ENCODE data around the gene FAM3A.

FAM3A gene

DNA sequence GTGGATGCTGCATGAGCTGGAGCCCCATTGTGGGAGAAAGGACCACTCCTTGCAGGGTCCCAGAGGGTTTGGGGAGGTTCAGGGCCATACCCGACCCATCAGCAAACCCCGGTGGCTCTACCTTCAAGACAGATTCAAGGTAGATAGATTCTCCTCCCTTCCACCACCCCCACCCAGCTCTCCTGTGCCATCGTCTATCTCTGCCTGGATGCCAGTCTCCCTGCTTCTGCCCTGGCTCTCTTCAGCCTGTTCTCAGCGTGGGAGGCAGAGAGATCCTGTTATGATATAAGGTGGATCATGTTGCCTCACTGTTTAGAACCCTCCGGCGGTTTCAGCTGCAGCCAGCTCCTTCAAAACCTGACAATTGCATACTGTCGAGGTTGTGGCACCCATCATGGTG lies 42.3 kb downstream of the FAM3A start:
- Histone ChIP-seq H3K4me3 (ENCODE audit: low read depth, low read length) (no peak overlapping the region), H3K36me3 (ENCODE audit: control insufficient read depth in 2 of 2, insufficient read depth in 1 of 2, low read length in 2 of 2) (peaks cover 0 to 50% of the 10 kb centered on the region in 2 experiments; a peak in 2 of 3 replicates), H3K27ac (ENCODE audit: extremely low read depth, low read depth, low read length) (no peak overlapping the region), H3K4me1 (ENCODE audit: control insufficient read depth, insufficient read depth, low read length) (no peaks in the 10 kb centered on the region; the same call in 1 of the 2 replicates), H3K9me3 (ENCODE audit: control insufficient read depth, insufficient read depth, low read depth, low read length) (no peaks in the 10 kb centered on the region)
- TF ChIP-seq ZNF274 (IDR thresholded peaks at IDR 0.05; ENCODE audit: low read length) (no peak), ZNF274 (tag by site-specific recombination; IDR thresholded peaks at IDR 0.05; ENCODE audit: borderline replicate concordance) (no peak), ZNF169 (tag by site-specific recombination; IDR thresholded peaks at IDR 0.05) (no peak), ZFHX2 (tag by site-specific recombination; conservative IDR thresholded peaks at IDR 0.05) (0 out of 2 replicates have a peak, but pooled peaks have one; percentile 7), ZNF311 (tag by site-specific recombination; IDR thresholded peaks at IDR 0.05; ENCODE audit: borderline replicate concordance) (no peak), ZNF202 (tag by site-specific recombination; IDR thresholded peaks at IDR 0.05; ENCODE audit: borderline replicate concordance) (no peak), ZBTB17 (tag by site-specific recombination; IDR thresholded peaks at IDR 0.05) (peak; percentile 78)
- TF ChIP-seq, protein P1, sequence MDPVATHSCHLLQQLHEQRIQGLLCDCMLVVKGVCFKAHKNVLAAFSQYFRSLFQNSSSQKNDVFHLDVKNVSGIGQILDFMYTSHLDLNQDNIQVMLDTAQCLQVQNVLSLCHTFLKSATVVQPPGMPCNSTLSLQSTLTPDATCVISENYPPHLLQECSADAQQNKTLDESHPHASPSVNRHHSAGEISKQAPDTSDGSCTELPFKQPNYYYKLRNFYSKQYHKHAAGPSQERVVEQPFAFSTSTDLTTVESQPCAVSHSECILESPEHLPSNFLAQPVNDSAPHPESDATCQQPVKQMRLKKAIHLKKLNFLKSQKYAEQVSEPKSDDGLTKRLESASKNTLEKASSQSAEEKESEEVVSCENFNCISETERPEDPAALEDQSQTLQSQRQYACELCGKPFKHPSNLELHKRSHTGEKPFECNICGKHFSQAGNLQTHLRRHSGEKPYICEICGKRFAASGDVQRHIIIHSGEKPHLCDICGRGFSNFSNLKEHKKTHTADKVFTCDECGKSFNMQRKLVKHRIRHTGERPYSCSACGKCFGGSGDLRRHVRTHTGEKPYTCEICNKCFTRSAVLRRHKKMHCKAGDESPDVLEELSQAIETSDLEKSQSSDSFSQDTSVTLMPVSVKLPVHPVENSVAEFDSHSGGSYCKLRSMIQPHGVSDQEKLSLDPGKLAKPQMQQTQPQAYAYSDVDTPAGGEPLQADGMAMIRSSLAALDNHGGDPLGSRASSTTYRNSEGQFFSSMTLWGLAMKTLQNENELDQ (tag by site-specific recombination; IDR thresholded peaks at IDR 0.05; ENCODE audit: low read depth): no peak
- TF ChIP-seq, protein P2, sequence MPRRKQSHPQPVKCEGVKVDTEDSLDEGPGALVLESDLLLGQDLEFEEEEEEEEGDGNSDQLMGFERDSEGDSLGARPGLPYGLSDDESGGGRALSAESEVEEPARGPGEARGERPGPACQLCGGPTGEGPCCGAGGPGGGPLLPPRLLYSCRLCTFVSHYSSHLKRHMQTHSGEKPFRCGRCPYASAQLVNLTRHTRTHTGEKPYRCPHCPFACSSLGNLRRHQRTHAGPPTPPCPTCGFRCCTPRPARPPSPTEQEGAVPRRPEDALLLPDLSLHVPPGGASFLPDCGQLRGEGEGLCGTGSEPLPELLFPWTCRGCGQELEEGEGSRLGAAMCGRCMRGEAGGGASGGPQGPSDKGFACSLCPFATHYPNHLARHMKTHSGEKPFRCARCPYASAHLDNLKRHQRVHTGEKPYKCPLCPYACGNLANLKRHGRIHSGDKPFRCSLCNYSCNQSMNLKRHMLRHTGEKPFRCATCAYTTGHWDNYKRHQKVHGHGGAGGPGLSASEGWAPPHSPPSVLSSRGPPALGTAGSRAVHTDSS (tag by site-specific recombination; IDR thresholded peaks at IDR 0.05): no peak
- POLR2A ChIA-PET: no interaction called here
- CTCF ChIA-PET: interaction anchor here (0.6 to 1.1 kb wide), 4 partner anchors 13 to 174 kb away, joined by 3 to 5 read pairs (median 4); partner anchors contain the start of gene UBL4A

DNA sequence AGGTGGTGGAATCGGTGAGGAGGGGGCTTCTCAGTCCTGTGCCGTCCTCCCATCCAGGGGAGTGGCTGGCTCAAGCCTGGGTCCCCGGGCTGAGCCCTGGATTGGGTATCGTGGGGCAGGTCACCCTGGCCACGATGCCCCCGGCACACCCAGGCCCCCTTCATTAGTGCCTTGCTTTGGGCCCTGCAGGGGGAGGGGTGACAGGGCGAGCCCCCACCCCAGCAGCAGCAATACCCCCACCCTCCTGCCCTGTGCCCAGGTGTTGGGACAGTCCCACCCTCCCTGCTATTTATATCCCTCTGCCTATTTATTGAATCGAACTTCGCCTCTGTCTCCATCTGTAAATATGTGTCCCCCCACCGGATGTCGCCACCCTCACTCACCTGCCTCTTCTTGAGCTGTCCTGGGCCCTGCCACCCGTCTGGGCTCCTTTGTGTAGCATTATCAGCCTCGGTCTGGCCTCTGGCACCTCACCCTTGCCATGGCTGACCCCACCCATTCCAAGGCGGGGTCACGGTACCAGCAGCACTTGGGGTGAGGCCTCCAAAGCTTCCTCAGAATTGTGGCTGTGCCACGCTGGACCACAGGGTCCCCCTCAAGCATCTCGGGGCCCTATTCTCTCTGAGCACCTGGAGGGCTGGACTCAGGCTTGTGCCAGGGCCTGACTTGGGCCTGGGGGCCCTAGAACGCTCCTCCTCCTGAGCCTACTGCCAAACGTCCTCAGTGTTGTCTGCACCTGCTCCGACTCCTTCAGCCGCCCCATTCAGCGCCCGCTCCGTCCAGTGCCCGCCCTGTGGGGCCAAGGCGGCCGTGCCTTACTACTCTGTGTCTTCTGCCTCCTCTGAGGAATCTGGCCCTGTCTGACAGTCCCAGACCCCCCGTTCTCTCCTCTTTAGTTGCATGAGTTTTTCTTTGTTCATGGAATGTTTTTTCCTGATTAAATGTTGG lies 43.1 kb downstream of the FAM3A start:
- no peaks in the 10 kb centered on the region; the same call in 1 of the 2 replicates for H3K4me1 ChIP-seq (ENCODE audit: control insufficient read depth, insufficient read depth, low read length)
- H3K36me3 ChIP-seq (ENCODE audit: control insufficient read depth in 2 of 2, insufficient read depth in 1 of 2, low read length in 2 of 2): peaks cover 0 to 57% of the 10 kb centered on the region in 2 experiments; a peak in 2 of 3 replicates
- H3K27ac ChIP-seq (ENCODE audit: extremely low read depth, low read depth, low read length): no peak overlapping the region
- H3K9me3 ChIP-seq (ENCODE audit: control insufficient read depth, insufficient read depth, low read depth, low read length): no peaks in the 10 kb centered on the region
- ChIA-PET POLR2A (interaction anchor here (0.7 kb wide), 1 partner anchor 10 kb away, joined by 3 read pairs; no protein-coding TSS in a partner anchor), CTCF (interaction anchor here (0.8 to 1.1 kb wide), 3 partner anchors 14 to 64 kb away, joined by 4 to 6 read pairs (median 5); partner anchors contain the start of gene UBL4A)
- H3K4me3 ChIP-seq (ENCODE audit: low read depth, low read length): no peak overlapping the region
- no peak for TF ChIP-seq ZNF510 (tag by site-specific recombination; IDR thresholded peaks at IDR 0.05; ENCODE audit: insufficient replicate concordance)
- no peak for TF ChIP-seq MZF1 (tag by site-specific recombination; IDR thresholded peaks at IDR 0.05; ENCODE audit: borderline replicate concordance)
- TF ChIP-seq GLIS2 (tag by site-specific recombination; IDR thresholded peaks at IDR 0.05): no peak
- no peak for TF ChIP-seq ZNF404 (tag by site-specific recombination; IDR thresholded peaks at IDR 0.05)
- TF ChIP-seq, protein P3, sequence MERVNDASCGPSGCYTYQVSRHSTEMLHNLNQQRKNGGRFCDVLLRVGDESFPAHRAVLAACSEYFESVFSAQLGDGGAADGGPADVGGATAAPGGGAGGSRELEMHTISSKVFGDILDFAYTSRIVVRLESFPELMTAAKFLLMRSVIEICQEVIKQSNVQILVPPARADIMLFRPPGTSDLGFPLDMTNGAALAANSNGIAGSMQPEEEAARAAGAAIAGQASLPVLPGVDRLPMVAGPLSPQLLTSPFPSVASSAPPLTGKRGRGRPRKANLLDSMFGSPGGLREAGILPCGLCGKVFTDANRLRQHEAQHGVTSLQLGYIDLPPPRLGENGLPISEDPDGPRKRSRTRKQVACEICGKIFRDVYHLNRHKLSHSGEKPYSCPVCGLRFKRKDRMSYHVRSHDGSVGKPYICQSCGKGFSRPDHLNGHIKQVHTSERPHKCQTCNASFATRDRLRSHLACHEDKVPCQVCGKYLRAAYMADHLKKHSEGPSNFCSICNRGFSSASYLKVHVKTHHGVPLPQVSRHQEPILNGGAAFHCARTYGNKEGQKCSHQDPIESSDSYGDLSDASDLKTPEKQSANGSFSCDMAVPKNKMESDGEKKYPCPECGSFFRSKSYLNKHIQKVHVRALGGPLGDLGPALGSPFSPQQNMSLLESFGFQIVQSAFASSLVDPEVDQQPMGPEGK (tag by site-specific recombination; IDR thresholded peaks at IDR 0.05): no peak
- TF ChIP-seq, protein P4, sequence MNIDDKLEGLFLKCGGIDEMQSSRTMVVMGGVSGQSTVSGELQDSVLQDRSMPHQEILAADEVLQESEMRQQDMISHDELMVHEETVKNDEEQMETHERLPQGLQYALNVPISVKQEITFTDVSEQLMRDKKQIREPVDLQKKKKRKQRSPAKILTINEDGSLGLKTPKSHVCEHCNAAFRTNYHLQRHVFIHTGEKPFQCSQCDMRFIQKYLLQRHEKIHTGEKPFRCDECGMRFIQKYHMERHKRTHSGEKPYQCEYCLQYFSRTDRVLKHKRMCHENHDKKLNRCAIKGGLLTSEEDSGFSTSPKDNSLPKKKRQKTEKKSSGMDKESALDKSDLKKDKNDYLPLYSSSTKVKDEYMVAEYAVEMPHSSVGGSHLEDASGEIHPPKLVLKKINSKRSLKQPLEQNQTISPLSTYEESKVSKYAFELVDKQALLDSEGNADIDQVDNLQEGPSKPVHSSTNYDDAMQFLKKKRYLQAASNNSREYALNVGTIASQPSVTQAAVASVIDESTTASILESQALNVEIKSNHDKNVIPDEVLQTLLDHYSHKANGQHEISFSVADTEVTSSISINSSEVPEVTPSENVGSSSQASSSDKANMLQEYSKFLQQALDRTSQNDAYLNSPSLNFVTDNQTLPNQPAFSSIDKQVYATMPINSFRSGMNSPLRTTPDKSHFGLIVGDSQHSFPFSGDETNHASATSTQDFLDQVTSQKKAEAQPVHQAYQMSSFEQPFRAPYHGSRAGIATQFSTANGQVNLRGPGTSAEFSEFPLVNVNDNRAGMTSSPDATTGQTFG (tag by site-specific recombination; IDR thresholded peaks at IDR 0.05; ENCODE audit: borderline replicate concordance): no peak
- TF ChIP-seq, protein P5, sequence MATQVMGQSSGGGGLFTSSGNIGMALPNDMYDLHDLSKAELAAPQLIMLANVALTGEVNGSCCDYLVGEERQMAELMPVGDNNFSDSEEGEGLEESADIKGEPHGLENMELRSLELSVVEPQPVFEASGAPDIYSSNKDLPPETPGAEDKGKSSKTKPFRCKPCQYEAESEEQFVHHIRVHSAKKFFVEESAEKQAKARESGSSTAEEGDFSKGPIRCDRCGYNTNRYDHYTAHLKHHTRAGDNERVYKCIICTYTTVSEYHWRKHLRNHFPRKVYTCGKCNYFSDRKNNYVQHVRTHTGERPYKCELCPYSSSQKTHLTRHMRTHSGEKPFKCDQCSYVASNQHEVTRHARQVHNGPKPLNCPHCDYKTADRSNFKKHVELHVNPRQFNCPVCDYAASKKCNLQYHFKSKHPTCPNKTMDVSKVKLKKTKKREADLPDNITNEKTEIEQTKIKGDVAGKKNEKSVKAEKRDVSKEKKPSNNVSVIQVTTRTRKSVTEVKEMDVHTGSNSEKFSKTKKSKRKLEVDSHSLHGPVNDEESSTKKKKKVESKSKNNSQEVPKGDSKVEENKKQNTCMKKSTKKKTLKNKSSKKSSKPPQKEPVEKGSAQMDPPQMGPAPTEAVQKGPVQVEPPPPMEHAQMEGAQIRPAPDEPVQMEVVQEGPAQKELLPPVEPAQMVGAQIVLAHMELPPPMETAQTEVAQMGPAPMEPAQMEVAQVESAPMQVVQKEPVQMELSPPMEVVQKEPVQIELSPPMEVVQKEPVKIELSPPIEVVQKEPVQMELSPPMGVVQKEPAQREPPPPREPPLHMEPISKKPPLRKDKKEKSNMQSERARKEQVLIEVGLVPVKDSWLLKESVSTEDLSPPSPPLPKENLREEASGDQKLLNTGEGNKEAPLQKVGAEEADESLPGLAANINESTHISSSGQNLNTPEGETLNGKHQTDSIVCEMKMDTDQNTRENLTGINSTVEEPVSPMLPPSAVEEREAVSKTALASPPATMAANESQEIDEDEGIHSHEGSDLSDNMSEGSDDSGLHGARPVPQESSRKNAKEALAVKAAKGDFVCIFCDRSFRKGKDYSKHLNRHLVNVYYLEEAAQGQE (tag by site-specific recombination; IDR thresholded peaks at IDR 0.05): no peak
- TF ChIP-seq ZNF221 (tag by site-specific recombination; IDR thresholded peaks at IDR 0.05; ENCODE audit: borderline replicate concordance): no peak

Data from HEK293 (cell line).